Measurements from ENCODE around the gene KCNG2.
"Not testable (repeated sequence)": the region's sequence is repeated elsewhere in the genome, so short reads cannot be mapped to it uniquely, and the experiment has no call there.

KCNG2 gene

GRCh38 chr18:79859314-79859713 is 61.6 kb downstream of the KCNG2 start:
- Histone ChIP-seq H3K27me3 (ENCODE audit: insufficient read depth, low read depth, severe bottlenecking) (no peaks in the 10 kb centered on the region), H3K36me3 (no peaks in the 10 kb centered on the region), H3K27ac (no peak overlapping the region), H3K9me3 (ENCODE audit: severe bottlenecking) (peaks cover 5% of the 10 kb centered on the region), H3K4me3 (ENCODE audit: low read depth, low read length) (no peak overlapping the region)
- DNase-seq = no peak
- TF ChIP-seq CTCF (IDR thresholded peaks at IDR 0.05; ENCODE audit: low read depth, low read length) = no peak

GRCh38 chr18:79861687-79862086 is 63.9 kb downstream of the KCNG2 start:
- H3K9me3 ChIP-seq (ENCODE audit: severe bottlenecking) = peaks cover 5% of the 10 kb centered on the region
- H3K27me3 ChIP-seq (ENCODE audit: insufficient read depth, low read depth, severe bottlenecking) = no peaks in the 10 kb centered on the region
- TF ChIP-seq CTCF (IDR thresholded peaks at IDR 0.05; ENCODE audit: low read depth, low read length) = no peak
- no peak overlapping the region for H3K27ac ChIP-seq
- H3K4me3 ChIP-seq (ENCODE audit: low read depth, low read length) = no peak overlapping the region
- no peaks in the 10 kb centered on the region for H3K36me3 ChIP-seq
- DNase-seq = no peak

- TF ChIP-seq CTCF (IDR thresholded peaks at IDR 0.05; ENCODE audit: low read depth, low read length) = no peak
- DNase-seq = no peak
- H3K36me3 ChIP-seq = no peaks in the 10 kb centered on the region
- no peaks in the 10 kb centered on the region for H3K27me3 ChIP-seq (ENCODE audit: insufficient read depth, low read depth, severe bottlenecking)
- peaks cover 5% of the 10 kb centered on the region for H3K9me3 ChIP-seq (ENCODE audit: severe bottlenecking)
- no peak overlapping the region for H3K4me3 ChIP-seq (ENCODE audit: low read depth, low read length)
- no peak overlapping the region for H3K27ac ChIP-seq
Observed at GRCh38 chr18:79862562-79862961, 64.8 kb downstream of the KCNG2 start.

GRCh38 chr18:79863161-79864005 is 65.6 kb downstream of the KCNG2 start:
- H3K4me3 ChIP-seq (ENCODE audit: low read depth, low read length) = no peak overlapping the region
- peaks cover 7% of the 10 kb centered on the region for H3K9me3 ChIP-seq (ENCODE audit: severe bottlenecking)
- TF ChIP-seq CTCF (IDR thresholded peaks at IDR 0.05; ENCODE audit: low read depth, low read length) = no peak
- no peaks in the 10 kb centered on the region for H3K27me3 ChIP-seq (ENCODE audit: insufficient read depth, low read depth, severe bottlenecking)
- no peaks in the 10 kb centered on the region for H3K36me3 ChIP-seq
- no peak for DNase-seq
- H3K27ac ChIP-seq = no peak overlapping the region

- no peaks in the 10 kb centered on the region for H3K27me3 ChIP-seq (ENCODE audit: insufficient read depth, low read depth, severe bottlenecking)
- peaks cover 7% of the 10 kb centered on the region for H3K9me3 ChIP-seq (ENCODE audit: severe bottlenecking)
- no peaks in the 10 kb centered on the region for H3K36me3 ChIP-seq
- no peak overlapping the region for H3K4me3 ChIP-seq (ENCODE audit: low read depth, low read length)
- no peak for DNase-seq
- TF ChIP-seq CTCF (IDR thresholded peaks at IDR 0.05; ENCODE audit: low read depth, low read length) = no peak
- H3K27ac ChIP-seq = no peak overlapping the region
Observed at GRCh38 chr18:79864006-79864725, 66.4 kb downstream of the KCNG2 start.

GRCh38 chr18:79864955-79865354 is 67.2 kb downstream of the KCNG2 start:
- not testable (repeated sequence) for H3K4me3 ChIP-seq (ENCODE audit: low read depth, low read length); DNase-seq; H3K9me3 ChIP-seq (ENCODE audit: severe bottlenecking); H3K27ac ChIP-seq; H3K27me3 ChIP-seq (ENCODE audit: insufficient read depth, low read depth, severe bottlenecking); H3K36me3 ChIP-seq

GRCh38 chr18:79865951-79866350 is 68.2 kb downstream of the KCNG2 start:
- not testable (repeated sequence) for H3K27ac ChIP-seq; H3K27me3 ChIP-seq (ENCODE audit: insufficient read depth, low read depth, severe bottlenecking); H3K36me3 ChIP-seq; H3K4me3 ChIP-seq (ENCODE audit: low read depth, low read length); DNase-seq; H3K9me3 ChIP-seq (ENCODE audit: severe bottlenecking)

Data from WERI-Rb-1 (cell line).